Activated effector memory CD4-positive, alpha-beta T cell treated with Interleukin-2 at 50 U/mL for 16 hours (primary cell): ENCODE results near the gene TRPM3.
"Not testable (repeated sequence)": the region's sequence is repeated elsewhere in the genome, so short reads cannot be mapped to it uniquely, and the experiment has no call there.

Experiments
- DNase-seq: peaks from one replicate; pipeline ENCODE4 v3.0.0-alpha.2; 2020

The TRPM3 gene

GRCh38 chr9:70724025-70724424, 397.4 kb downstream of the TRPM3 start:
- not testable (repeated sequence) for DNase-seq

- DNase-seq: not testable (repeated sequence)
Observed at GRCh38 chr9:70706797-70707196, 414.6 kb downstream of the TRPM3 start.

- no peak for DNase-seq
Observed at GRCh38 chr9:70701163-70701562, 420.3 kb downstream of the TRPM3 start.

GRCh38 chr9:70696694-70697335, 424.6 kb downstream of the TRPM3 start:
- DNase-seq: no peak

- DNase-seq: no peak
Observed at GRCh38 chr9:70694758-70695157, 426.7 kb downstream of the TRPM3 start.

GRCh38 chr9:70693186-70693585, 428.2 kb downstream of the TRPM3 start:
- no peak for DNase-seq

- DNase-seq: no peak
Observed at GRCh38 chr9:70692431-70692830, 429.0 kb downstream of the TRPM3 start.

- DNase-seq: no peak
Observed at GRCh38 chr9:70688704-70689103, 432.7 kb downstream of the TRPM3 start.

GRCh38 chr9:70683841-70684240, 437.6 kb downstream of the TRPM3 start:
- no peak for DNase-seq

- DNase-seq: no peak
Observed at GRCh38 chr9:70682298-70682697, 439.1 kb downstream of the TRPM3 start.

- DNase-seq: no peak
Observed at GRCh38 chr9:70679845-70680244, 441.6 kb downstream of the TRPM3 start.

GRCh38 chr9:70678153-70678552, 443.3 kb downstream of the TRPM3 start:
- no peak for DNase-seq

- DNase-seq: no peak
Observed at GRCh38 chr9:70677055-70677735, 444.2 kb downstream of the TRPM3 start.

- DNase-seq: no peak
Observed at GRCh38 chr9:70675868-70676370, 445.5 kb downstream of the TRPM3 start.

GRCh38 chr9:70673844-70674243, 447.6 kb downstream of the TRPM3 start:
- no peak for DNase-seq

- DNase-seq: no peak
Observed at GRCh38 chr9:70672161-70672649, 449.2 kb downstream of the TRPM3 start.

- DNase-seq: no peak
Observed at GRCh38 chr9:70668751-70669150, 452.7 kb downstream of the TRPM3 start.

GRCh38 chr9:70658765-70659164, 462.7 kb downstream of the TRPM3 start:
- no peak for DNase-seq

- no peak for DNase-seq
Observed at GRCh38 chr9:70656281-70656680, 465.1 kb downstream of the TRPM3 start.

- no peak for DNase-seq
Observed at GRCh38 chr9:70654144-70654543, 467.3 kb downstream of the TRPM3 start.

- not testable (repeated sequence) for DNase-seq
Observed at GRCh38 chr9:70644627-70645026, 476.8 kb downstream of the TRPM3 start.

- no peak for DNase-seq
Observed at GRCh38 chr9:70642341-70642740, 479.1 kb downstream of the TRPM3 start.

GRCh38 chr9:70641631-70642030, 479.8 kb downstream of the TRPM3 start:
- DNase-seq: no peak

GRCh38 chr9:70641031-70641430, 480.4 kb downstream of the TRPM3 start:
- no peak for DNase-seq
